Measurements from ENCODE around the gene HIPK2.
A peak's percentile ranks its signal among the peaks of the same experiment; 100 is the strongest.

DNA sequence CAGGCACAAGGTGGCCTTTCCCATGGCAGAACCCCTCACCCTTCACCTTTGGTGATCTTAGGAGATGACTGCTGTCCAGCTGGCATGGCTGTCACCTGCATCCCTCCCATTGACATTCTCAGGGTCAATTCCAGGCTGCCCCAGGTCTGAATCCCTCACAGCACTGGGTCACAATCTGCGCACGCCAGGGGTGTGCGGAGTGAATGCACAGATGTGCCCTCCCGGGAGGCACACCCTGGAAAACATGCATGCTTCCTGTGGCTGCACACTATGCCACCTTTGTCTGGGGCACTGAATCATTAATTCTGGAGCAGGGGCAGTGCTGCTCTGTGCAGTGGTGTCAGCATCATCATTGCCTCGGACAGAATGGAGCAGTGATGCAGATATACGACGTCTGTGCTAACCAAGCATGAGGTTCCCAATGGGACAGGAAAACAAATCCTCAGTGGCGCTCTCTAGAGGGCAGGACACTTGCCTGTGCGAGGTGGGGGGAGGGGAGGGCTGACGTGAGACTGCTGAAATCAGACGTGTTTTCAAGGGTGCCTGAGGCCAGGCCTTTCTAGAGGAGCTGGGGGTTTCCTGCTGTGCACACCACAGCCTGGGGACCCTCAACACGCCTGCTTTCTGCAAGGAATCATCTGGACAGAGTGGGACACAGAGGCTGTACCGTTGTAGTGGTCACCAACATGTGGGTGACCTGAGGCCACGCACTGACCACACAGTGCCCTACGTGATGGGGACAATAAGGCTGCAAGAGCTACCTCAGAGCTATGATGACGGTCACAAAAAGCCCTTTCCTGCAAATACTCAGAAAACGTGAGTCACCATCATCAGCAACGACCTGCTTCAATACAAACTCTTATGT is 77.9 kb downstream of the HIPK2 start:
- TF ChIP-seq, protein P1, sequence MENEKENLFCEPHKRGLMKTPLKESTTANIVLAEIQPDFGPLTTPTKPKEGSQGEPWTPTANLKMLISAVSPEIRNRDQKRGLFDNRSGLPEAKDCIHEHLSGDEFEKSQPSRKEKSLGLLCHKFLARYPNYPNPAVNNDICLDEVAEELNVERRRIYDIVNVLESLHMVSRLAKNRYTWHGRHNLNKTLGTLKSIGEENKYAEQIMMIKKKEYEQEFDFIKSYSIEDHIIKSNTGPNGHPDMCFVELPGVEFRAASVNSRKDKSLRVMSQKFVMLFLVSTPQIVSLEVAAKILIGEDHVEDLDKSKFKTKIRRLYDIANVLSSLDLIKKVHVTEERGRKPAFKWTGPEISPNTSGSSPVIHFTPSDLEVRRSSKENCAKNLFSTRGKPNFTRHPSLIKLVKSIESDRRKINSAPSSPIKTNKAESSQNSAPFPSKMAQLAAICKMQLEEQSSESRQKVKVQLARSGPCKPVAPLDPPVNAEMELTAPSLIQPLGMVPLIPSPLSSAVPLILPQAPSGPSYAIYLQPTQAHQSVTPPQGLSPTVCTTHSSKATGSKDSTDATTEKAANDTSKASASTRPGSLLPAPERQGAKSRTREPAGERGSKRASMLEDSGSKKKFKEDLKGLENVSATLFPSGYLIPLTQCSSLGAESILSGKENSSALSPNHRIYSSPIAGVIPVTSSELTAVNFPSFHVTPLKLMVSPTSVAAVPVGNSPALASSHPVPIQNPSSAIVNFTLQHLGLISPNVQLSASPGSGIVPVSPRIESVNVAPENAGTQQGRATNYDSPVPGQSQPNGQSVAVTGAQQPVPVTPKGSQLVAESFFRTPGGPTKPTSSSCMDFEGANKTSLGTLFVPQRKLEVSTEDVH (IDR thresholded peaks at IDR 0.05; ENCODE audit: low read depth, partially characterized antibody): no peak
- TF ChIP-seq SRF (IDR thresholded peaks at IDR 0.05; ENCODE audit: low read depth in 2 of 2, low read length in 2 of 2): no peak
- TF ChIP-seq, protein P2, sequence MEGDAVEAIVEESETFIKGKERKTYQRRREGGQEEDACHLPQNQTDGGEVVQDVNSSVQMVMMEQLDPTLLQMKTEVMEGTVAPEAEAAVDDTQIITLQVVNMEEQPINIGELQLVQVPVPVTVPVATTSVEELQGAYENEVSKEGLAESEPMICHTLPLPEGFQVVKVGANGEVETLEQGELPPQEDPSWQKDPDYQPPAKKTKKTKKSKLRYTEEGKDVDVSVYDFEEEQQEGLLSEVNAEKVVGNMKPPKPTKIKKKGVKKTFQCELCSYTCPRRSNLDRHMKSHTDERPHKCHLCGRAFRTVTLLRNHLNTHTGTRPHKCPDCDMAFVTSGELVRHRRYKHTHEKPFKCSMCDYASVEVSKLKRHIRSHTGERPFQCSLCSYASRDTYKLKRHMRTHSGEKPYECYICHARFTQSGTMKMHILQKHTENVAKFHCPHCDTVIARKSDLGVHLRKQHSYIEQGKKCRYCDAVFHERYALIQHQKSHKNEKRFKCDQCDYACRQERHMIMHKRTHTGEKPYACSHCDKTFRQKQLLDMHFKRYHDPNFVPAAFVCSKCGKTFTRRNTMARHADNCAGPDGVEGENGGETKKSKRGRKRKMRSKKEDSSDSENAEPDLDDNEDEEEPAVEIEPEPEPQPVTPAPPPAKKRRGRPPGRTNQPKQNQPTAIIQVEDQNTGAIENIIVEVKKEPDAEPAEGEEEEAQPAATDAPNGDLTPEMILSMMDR (IDR thresholded peaks at IDR 0.05 in 2 of 3, conservative IDR thresholded peaks at IDR 0.05 in 1 of 3; ENCODE audit: control insufficient read depth in 2 of 3, extremely low read depth in 1 of 3, insufficient read depth in 1 of 3, low read depth in 3 of 3, low read length in 3 of 3): peak in 1 of 3 experiments; percentile 12; a peak in 1 of 6 replicates
- TF ChIP-seq MYC (IDR thresholded peaks at IDR 0.05; ENCODE audit: insufficient read depth, insufficient read length, insufficient replicate concordance, low read length, severe bottlenecking): no peak
- peak; percentile 27; the same call in 1 of the 2 replicates for TF ChIP-seq POLR2A (IDR thresholded peaks at IDR 0.05; ENCODE audit: low read depth, low read length)
- TF ChIP-seq EP300 (IDR thresholded peaks at IDR 0.05; ENCODE audit: borderline replicate concordance in 1 of 2, control insufficient read depth in 1 of 2, low read depth in 2 of 2, low read length in 2 of 2): no peak
- TF ChIP-seq, protein P3, sequence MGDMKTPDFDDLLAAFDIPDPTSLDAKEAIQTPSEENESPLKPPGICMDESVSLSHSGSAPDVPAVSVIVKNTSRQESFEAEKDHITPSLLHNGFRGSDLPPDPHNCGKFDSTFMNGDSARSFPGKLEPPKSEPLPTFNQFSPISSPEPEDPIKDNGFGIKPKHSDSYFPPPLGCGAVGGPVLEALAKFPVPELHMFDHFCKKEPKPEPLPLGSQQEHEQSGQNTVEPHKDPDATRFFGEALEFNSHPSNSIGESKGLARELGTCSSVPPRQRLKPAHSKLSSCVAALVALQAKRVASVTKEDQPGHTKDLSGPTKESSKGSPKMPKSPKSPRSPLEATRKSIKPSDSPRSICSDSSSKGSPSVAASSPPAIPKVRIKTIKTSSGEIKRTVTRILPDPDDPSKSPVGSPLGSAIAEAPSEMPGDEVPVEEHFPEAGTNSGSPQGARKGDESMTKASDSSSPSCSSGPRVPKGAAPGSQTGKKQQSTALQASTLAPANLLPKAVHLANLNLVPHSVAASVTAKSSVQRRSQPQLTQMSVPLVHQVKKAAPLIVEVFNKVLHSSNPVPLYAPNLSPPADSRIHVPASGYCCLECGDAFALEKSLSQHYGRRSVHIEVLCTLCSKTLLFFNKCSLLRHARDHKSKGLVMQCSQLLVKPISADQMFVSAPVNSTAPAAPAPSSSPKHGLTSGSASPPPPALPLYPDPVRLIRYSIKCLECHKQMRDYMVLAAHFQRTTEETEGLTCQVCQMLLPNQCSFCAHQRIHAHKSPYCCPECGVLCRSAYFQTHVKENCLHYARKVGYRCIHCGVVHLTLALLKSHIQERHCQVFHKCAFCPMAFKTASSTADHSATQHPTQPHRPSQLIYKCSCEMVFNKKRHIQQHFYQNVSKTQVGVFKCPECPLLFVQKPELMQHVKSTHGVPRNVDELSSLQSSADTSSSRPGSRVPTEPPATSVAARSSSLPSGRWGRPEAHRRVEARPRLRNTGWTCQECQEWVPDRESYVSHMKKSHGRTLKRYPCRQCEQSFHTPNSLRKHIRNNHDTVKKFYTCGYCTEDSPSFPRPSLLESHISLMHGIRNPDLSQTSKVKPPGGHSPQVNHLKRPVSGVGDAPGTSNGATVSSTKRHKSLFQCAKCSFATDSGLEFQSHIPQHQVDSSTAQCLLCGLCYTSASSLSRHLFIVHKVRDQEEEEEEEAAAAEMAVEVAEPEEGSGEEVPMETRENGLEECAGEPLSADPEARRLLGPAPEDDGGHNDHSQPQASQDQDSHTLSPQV (IDR thresholded peaks at IDR 0.05): no peak
- no peak for TF ChIP-seq HCFC1 (IDR thresholded peaks at IDR 0.05; ENCODE audit: low read length)
- TF ChIP-seq RFX5 (IDR thresholded peaks at IDR 0.05; ENCODE audit: low read depth, low read length): no peak
- TF ChIP-seq, protein P4, sequence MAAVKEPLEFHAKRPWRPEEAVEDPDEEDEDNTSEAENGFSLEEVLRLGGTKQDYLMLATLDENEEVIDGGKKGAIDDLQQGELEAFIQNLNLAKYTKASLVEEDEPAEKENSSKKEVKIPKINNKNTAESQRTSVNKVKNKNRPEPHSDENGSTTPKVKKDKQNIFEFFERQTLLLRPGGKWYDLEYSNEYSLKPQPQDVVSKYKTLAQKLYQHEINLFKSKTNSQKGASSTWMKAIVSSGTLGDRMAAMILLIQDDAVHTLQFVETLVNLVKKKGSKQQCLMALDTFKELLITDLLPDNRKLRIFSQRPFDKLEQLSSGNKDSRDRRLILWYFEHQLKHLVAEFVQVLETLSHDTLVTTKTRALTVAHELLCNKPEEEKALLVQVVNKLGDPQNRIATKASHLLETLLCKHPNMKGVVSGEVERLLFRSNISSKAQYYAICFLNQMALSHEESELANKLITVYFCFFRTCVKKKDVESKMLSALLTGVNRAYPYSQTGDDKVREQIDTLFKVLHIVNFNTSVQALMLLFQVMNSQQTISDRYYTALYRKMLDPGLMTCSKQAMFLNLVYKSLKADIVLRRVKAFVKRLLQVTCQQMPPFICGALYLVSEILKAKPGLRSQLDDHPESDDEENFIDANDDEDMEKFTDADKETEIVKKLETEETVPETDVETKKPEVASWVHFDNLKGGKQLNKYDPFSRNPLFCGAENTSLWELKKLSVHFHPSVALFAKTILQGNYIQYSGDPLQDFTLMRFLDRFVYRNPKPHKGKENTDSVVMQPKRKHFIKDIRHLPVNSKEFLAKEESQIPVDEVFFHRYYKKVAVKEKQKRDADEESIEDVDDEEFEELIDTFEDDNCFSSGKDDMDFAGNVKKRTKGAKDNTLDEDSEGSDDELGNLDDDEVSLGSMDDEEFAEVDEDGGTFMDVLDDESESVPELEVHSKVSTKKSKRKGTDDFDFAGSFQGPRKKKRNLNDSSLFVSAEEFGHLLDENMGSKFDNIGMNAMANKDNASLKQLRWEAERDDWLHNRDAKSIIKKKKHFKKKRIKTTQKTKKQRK (IDR thresholded peaks at IDR 0.05; ENCODE audit: low read depth, low read length): no peak
- no peak for TF ChIP-seq SREBF1 (IDR thresholded peaks at IDR 0.05; ENCODE audit: low read length)
- TF ChIP-seq SMC3 (IDR thresholded peaks at IDR 0.05; ENCODE audit: borderline replicate concordance, low read length): no peak
- TF ChIP-seq NFYB (IDR thresholded peaks at IDR 0.05; ENCODE audit: insufficient read depth, low read depth, low read length): no peak

Measured in GM12878 (cell line).